Activated CD4-positive, alpha-beta T cell treated with anti-CD3 and anti-CD28 coated beads, Interleukin-10, Interleukin-2, amounts not matched to agents 100 ng/mL and 50 ng/mL, durations not matched to agents 16 hours and 8 hours (primary cell): Measurements from ENCODE around the gene TTC19.
"Not testable (repeated sequence)": the region's sequence is repeated elsewhere in the genome, so short reads cannot be mapped to it uniquely, and the experiment has no call there.

ENCODE experiments used
- DNase-seq: peaks from one replicate; pipeline ENCODE4 v3.0.0-alpha.2; 2020

The TTC19 gene

DNA sequence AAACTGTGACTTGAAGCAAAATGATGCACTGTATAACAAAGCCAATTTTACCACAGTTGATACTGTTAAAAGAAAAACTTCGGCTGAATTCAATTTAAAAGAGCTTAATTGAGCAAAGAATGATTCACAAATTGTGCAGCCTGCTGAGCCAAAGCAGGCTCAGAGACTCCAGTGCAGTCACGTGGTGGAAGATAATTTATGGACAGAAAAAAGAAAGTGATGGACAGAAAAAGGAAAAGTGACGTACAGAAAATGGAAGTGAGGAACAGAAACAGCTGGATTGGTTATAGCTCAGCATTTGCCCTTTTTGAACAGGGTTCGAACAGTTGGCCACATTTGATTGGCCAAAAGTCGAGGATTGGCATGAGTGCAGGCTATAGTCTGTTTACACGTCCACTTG lies 25.8 kb upstream of the TTC19 start:
- DNase-seq = no peak

DNA sequence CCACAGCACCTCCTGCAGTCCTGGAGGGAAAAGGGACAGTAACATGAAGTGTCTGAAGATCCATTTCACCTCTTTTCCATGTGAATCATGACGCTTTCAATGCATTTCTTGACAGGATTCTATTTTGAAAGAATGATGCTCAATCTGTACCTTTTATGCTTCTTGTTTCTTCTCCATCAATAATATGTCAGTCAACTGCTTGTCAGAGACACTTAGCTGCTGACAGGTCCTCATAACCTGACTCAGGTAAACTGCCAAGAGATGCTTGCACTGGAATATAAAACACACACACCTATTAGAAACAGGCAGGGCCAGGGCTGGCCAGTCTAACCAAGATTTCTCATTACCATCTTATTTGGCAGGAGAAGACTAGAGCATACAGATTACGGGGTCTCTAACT lies 21.7 kb upstream of the TTC19 start:
- DNase-seq = no peak

DNA sequence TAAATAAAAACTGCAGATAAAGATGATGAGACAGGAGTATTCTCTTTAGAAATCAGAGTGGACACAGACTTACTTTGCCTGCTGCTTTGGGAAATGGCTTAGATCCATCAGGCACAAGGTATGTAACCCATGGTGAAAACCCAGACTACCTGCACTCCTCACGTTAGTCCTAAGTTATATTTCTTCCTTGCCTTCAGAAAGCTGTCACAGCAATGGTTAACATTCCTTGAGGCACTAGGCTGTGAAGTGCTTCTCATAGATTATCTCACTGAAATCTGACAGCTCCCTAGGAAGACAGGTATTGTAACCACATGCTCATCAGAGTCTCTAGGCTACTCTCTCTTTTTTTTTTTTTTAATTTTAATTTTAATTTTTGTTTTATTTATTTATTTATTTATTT lies 21.0 kb upstream of the TTC19 start:
- no peak for DNase-seq

GRCh38 chr17:15979013-15979412 lies 20.6 kb upstream of the TTC19 start:
- not testable (repeated sequence) for DNase-seq

DNA sequence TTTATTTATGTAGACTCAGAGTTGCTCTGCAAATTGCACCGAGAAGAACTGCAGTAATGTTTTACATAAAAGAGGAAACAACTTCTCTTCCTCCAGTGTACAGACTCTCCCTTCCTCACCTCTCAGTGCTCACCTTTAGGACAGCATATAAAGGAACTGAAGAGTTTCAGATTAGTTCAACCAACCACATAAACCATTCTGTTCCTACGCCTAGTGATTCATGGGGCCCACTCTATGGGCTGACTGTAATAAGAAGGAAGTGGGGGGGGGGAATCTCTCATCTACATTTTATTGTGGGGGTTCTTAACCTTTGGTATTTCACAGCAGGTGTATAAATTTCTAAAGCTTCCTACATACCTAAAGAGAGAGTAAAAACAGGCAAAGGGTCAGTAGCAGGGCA lies 18.4 kb upstream of the TTC19 start:
- DNase-seq = peak; percentile 70

DNA sequence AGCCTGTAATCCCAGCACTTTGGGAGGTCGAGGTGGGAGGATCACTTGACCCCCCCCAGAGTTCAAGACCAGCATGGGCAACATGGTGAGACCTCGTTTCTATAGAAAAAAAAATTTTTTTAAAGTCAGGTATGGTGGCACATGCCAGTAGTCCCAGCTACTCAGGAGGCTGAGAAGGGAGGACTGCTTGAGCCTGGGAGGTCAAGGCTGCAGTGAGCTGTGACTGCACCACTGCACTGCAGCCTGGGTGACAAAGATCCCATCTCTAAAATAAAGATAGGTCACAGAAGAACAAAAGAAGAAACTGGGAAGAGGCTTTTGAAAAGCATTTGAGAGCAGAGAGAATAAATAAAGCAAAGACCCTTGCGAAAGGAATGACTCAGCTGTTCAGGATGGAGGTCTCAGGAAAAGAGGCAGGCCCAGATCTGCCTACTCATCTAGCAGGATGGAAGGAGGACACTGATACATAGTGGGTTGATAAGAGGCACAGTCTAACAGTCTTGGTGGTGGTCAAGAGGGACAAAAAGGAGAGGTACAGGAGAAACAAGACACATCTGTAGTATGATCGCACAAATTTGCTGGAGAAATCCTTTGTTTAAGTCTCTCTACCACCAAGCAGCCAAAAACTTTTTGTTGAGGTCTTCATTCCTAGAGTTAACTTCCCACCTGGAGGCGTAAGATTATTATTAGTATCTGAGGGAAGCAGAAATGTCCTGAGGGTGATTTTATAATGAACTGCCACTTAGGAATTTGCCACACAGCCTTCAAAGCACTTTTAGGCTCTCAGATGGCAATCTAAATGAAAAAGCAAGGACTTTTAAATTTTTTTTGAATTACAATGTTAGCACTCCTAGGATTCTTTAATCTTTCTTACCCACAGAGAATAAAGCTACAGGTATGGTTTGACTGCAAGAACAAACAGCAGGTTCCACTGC lies 17.7 kb upstream of the TTC19 start:
- no peak for DNase-seq

DNA sequence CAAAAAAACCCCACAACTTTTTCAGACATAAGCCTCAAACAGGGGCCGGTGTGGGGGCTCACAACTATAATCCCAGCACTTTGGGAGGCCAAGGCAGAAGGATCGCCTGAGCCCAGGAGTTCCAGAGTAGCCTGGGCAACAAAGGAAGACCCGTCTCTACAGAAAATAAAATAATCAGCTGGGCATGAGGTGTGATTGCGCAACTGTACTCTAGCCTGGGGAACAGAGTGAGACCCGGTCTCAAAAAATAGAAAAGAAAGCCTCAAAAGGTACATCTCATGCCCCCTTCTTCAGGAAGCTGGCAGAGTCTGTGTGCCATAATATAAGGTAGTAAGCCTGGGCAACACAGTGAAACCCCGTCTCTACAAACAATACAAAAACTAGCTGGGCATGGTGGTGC lies 3.3 kb upstream of the TTC19 start:
- DNase-seq = no peak

DNA sequence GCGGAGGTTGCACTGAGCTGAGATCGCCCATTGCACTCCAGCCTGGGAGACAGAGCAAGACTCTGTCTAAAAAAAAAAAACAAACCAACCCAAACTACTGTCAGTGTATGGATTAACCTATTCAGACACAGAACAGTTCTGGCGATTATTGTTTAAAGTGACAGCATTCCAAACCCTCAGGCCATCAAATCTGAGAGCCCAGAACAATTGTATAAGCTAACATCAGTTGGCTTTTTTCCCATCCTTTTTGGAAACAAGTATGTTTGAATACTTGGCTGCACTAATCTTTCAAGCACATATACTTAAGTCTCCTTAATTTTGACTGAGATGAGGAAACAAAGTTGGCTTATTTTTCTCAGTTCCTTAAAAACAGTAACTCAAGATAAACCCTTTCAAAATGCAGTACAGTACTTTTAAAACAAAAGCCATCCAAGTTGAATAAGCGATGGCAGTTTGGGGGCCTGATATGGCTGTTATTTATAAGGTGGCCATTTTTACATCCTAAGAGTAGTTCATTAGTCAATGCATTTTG lies 1.5 kb upstream of the TTC19 start:
- no peak for DNase-seq

- no peak for DNase-seq
These were observed 577 bp downstream of the TTC19 start for GRCh38 chr17:15999974-16000827.

DNA sequence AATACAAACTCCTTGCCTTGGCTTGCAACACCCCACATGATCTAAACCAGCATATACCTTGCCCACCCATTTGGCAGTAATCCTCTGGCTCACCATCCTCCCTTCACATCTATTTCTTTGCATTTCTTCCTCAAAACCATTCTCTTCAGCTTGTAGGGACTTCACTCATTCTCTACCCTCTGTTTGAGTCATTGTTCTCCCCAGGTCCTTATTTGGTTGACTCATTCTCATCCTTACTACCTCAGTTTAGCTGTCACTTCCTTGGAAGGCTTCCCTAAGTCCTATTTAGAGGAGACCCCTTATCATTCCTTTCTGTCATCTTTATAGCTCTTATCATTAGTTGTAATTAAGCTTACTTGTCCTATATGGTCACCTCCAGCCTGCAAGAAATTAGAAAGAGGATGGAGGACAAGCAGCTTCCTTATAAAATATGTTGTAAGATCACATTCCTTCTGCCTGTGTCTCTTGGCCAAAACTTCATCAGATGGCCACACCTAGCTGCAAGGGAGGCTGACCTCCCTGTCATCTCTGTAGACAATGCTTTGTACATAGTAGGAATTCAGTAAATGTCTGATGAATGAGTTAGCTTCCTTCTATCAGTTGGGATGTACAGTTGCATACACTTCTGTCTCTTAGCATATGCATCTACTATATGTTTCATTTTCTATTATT lies 1.7 kb downstream of the TTC19 start:
- peak; percentile 63 for DNase-seq

- no peak for DNase-seq
These were observed 3.2 kb downstream of the TTC19 start for GRCh38 chr17:16002708-16003260.

- no peak for DNase-seq
These were observed 4.2 kb downstream of the TTC19 start for GRCh38 chr17:16003841-16004240.

DNA sequence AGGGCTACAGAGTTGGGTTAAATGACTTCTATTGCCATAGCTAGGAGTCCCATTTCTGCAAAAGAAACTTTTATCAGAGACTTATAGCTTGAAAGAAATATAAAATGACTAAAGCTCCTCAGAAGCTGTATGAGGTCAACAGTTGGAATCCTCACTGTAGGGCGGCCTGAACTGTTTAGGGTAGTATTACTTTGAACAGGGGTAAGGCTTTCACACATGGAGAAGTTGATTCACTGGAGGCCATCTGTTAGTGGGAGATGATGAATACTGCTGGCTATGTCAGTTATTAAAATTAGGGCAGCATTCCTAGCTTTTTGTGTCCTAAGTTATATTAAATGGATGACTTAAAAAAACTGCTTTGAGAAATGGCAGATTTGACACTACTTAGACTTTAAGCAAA lies 6.0 kb downstream of the TTC19 start:
- DNase-seq = no peak

- peak; percentile 38 for DNase-seq
These were observed 7.8 kb downstream of the TTC19 start for GRCh38 chr17:16007439-16007838.

GRCh38 chr17:16013943-16014407 lies 14.4 kb downstream of the TTC19 start:
- no peak for DNase-seq

- no peak for DNase-seq
These were observed 19.7 kb downstream of the TTC19 start for GRCh38 chr17:16019347-16019746.

GRCh38 chr17:16023881-16024280 lies 24.3 kb downstream of the TTC19 start:
- DNase-seq = no peak

GRCh38 chr17:16025202-16025601 lies 25.6 kb downstream of the TTC19 start:
- no peak for DNase-seq

- peak; percentile 10 for DNase-seq
These were observed 27.3 kb downstream of the TTC19 start for GRCh38 chr17:16026895-16027294.

GRCh38 chr17:16027708-16028584 lies 28.3 kb downstream of the TTC19 start:
- DNase-seq = peak; percentile 90

- no peak for DNase-seq
These were observed 34.2 kb downstream of the TTC19 start for GRCh38 chr17:16033729-16034349.
